Neural progenitor cell (in vitro differentiated cells): Measurements from ENCODE around the gene TBC1D2. TPM values are rescaled to one million over a fixed set of nuclear protein-coding genes. Genes with fewer than 3 reads are reported as not detected.

Experiments used
- DNase-seq: peaks from one replicate; pipeline ENCODE4 v3.0.0-alpha.2; 2016; ENCODE audit warnings: low spot score
- H2AFZ ChIP-seq: fragments of 200-600 bp; sonication (generic); replicated peaks from 2 replicates; pipeline ENCODE4 v1.6.1; 2016; ENCODE audit warnings: antibody characterized with exemption
- H3F3A ChIP-seq: fragments of 200-600 bp; sonication (generic); 2 replicates; pipeline ENCODE4 v1.6.1; 2016; ENCODE audit warnings: antibody characterized with exemption, low read depth
- H3K27ac ChIP-seq: fragments of 200-600 bp; sonication (generic); 2 replicates; pipeline ENCODE4 v1.5.1; 2016; ENCODE audit warnings: mild to moderate bottlenecking
- H3K27me3 ChIP-seq: fragments of 200-600 bp; sonication (generic); 2 replicates; pipeline ENCODE4 v1.6.1; 2016; ENCODE audit warnings: mild to moderate bottlenecking, moderate library complexity
- H3K36me3 ChIP-seq: fragments of 200-600 bp; sonication (generic); 2 replicates; pipeline ENCODE4 v1.5.1; 2016
- H3K4me1 ChIP-seq: fragments of 200-600 bp; sonication (generic); 2 replicates; pipeline ENCODE4 v1.6.1; 2016; ENCODE audit warnings: mixed run types
- H3K4me2 ChIP-seq: fragments of 200-600 bp; sonication (generic); 2 replicates; pipeline ENCODE4 v1.6.1; 2016
- H3K4me3 ChIP-seq: fragments of 200-600 bp; sonication (generic); 2 replicates; pipeline ENCODE4 v1.5.1; 2016
- H3K79me2 ChIP-seq: fragments of 200-600 bp; sonication (generic); 2 replicates; pipeline ENCODE4 v1.6.1; 2016; ENCODE audit warnings: low read depth
- H3K9ac ChIP-seq: fragments of 200-600 bp; sonication (generic); 2 replicates; pipeline ENCODE4 v1.6.1; 2016
- H3K9me3 ChIP-seq: fragments of 200-600 bp; sonication (generic); 2 replicates; pipeline ENCODE4 v1.5.1; 2016; ENCODE audit warnings: low read depth
- H4K20me1 ChIP-seq: fragments of 200-600 bp; sonication (generic); 2 replicates; pipeline ENCODE4 v1.6.1; 2016; ENCODE audit warnings: low read depth
- H3K27ac Mint-ChIP-seq: 3 replicates; pipeline ENCODE4 v1.8.0; 2021; ENCODE audit warnings: mixed read lengths
- H3K27me3 Mint-ChIP-seq: 2 replicates; pipeline ENCODE4 v1.8.0; 2022; ENCODE audit warnings: low read depth, mild to moderate bottlenecking, inconsistent platforms, moderate library complexity, mixed read lengths; ENCODE audit not compliant: insufficient read depth
- H3K36me3 Mint-ChIP-seq: 3 replicates; pipeline ENCODE4 v1.8.0; 2021; ENCODE audit warnings: mixed read lengths
- H3K4me1 Mint-ChIP-seq: 3 replicates; pipeline ENCODE4 v1.8.0; 2021; ENCODE audit warnings: mixed read lengths
- H3K4me3 Mint-ChIP-seq: 3 replicates; pipeline ENCODE4 v1.8.0; 2021; ENCODE audit warnings: mild to moderate bottlenecking, moderate library complexity, mixed read lengths
- H3K9me3 Mint-ChIP-seq: 3 replicates; pipeline ENCODE4 v1.8.0; 2020; ENCODE audit warnings: mixed read lengths
- EZH2 ChIP-seq: fragments of 200-600 bp; sonication (generic); IDR thresholded peaks from 2 replicates; pipeline ENCODE4 v1.6.1; 2017; ENCODE audit warnings: antibody characterized with exemption, mild to moderate bottlenecking, moderate library complexity
- EZH2phosphoT487 ChIP-seq: fragments of 200-600 bp; sonication (generic); IDR thresholded peaks from 2 replicates; pipeline ENCODE4 v1.6.1; 2017; ENCODE audit warnings: antibody characterized with exemption
- total RNA-seq: library from RNA; depleted of rRNA; stranded (reverse); fragments of >200 nt; gene quantifications from 2 replicates; pipeline ENCODE4 v1.2.3, GENCODE V29; 2015; ENCODE audit warnings: low replicate concordance
- TF ChIP-seq, protein P1 (sequence below): fragments of 200-600 bp; sonication (generic); IDR thresholded peaks from 2 replicates; pipeline ENCODE4 v1.5.1; 2017; ENCODE audit warnings: antibody characterized with exemption, mild to moderate bottlenecking

Gene TBC1D2
- total RNA-seq, 1 donor from 2014 or later, result 0.41 TPM

GRCh38 chr9:98280162-98280561 lies 24.7 kb upstream of the TBC1D2 start:
- H3K4me2 ChIP-seq, result no peak overlapping the region
- Mint-ChIP-seq H3K27ac (no peak overlapping the region), H3K36me3 (no peaks in the 10 kb centered on the region), H3K9me3 (no peaks in the 10 kb centered on the region), H3K27me3 (no peaks in the 10 kb centered on the region), H3K4me1 (peaks cover 10% of the 10 kb centered on the region), H3K4me3 (peak overlapping the region; percentile 70)
- H3K27me3 ChIP-seq, result peaks cover 5% of the 10 kb centered on the region
- H3K27ac ChIP-seq, result no peak overlapping the region
- no peak overlapping the region for H3K4me3 ChIP-seq
- TF ChIP-seq, protein P1, sequence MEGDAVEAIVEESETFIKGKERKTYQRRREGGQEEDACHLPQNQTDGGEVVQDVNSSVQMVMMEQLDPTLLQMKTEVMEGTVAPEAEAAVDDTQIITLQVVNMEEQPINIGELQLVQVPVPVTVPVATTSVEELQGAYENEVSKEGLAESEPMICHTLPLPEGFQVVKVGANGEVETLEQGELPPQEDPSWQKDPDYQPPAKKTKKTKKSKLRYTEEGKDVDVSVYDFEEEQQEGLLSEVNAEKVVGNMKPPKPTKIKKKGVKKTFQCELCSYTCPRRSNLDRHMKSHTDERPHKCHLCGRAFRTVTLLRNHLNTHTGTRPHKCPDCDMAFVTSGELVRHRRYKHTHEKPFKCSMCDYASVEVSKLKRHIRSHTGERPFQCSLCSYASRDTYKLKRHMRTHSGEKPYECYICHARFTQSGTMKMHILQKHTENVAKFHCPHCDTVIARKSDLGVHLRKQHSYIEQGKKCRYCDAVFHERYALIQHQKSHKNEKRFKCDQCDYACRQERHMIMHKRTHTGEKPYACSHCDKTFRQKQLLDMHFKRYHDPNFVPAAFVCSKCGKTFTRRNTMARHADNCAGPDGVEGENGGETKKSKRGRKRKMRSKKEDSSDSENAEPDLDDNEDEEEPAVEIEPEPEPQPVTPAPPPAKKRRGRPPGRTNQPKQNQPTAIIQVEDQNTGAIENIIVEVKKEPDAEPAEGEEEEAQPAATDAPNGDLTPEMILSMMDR, result no peak
- TF ChIP-seq EZH2 (no peak), EZH2phosphoT487 (no peak)
- DNase-seq, result no peak
- H4K20me1 ChIP-seq, result no peaks in the 10 kb centered on the region
- no peak overlapping the region for H2AFZ ChIP-seq
- no peaks in the 10 kb centered on the region for H3K36me3 ChIP-seq
- no peaks in the 10 kb centered on the region for H3F3A ChIP-seq
- no peaks in the 10 kb centered on the region for H3K9me3 ChIP-seq
- no peaks in the 10 kb centered on the region for H3K4me1 ChIP-seq
- H3K9ac ChIP-seq, result no peak overlapping the region
- no peaks in the 10 kb centered on the region for H3K79me2 ChIP-seq

GRCh38 chr9:98276907-98277469 lies 21.5 kb upstream of the TBC1D2 start:
- Histone ChIP-seq H3K36me3 (no peaks in the 10 kb centered on the region), H3K27me3 (peaks cover 5% of the 10 kb centered on the region), H3K27ac (no peak overlapping the region), H4K20me1 (no peaks in the 10 kb centered on the region), H3K4me1 (peaks cover 10% of the 10 kb centered on the region), H3K9ac (no peak overlapping the region), H3K4me2 (no peak overlapping the region), H3K9me3 (no peaks in the 10 kb centered on the region), H3K79me2 (no peaks in the 10 kb centered on the region), H3K4me3 (no peak overlapping the region), H3F3A (no peaks in the 10 kb centered on the region), H2AFZ (no peak overlapping the region)
- TF ChIP-seq, protein P1, result no peak
- TF ChIP-seq EZH2phosphoT487 (no peak), EZH2 (no peak)
- Mint-ChIP-seq H3K36me3 (no peaks in the 10 kb centered on the region), H3K4me3 (no peak overlapping the region), H3K9me3 (no peaks in the 10 kb centered on the region), H3K27ac (no peak overlapping the region), H3K4me1 (peaks cover 15% of the 10 kb centered on the region), H3K27me3 (peaks cover 4% of the 10 kb centered on the region)
- no peak for DNase-seq

GRCh38 chr9:98275159-98275558 lies 19.7 kb upstream of the TBC1D2 start:
- H3K27me3 ChIP-seq, result no peaks in the 10 kb centered on the region
- no peak overlapping the region for H3K27ac ChIP-seq
- H3K9me3 ChIP-seq, result no peaks in the 10 kb centered on the region
- no peak for DNase-seq
- H3K27me3 Mint-ChIP-seq, result peaks cover 7% of the 10 kb centered on the region
- H4K20me1 ChIP-seq, result no peaks in the 10 kb centered on the region
- TF ChIP-seq EZH2phosphoT487 (no peak), EZH2 (no peak)
- TF ChIP-seq, protein P1, result no peak
- no peaks in the 10 kb centered on the region for H3K36me3 ChIP-seq
- H3K9ac ChIP-seq, result no peak overlapping the region
- H3F3A ChIP-seq, result no peaks in the 10 kb centered on the region
- no peak overlapping the region for H3K27ac Mint-ChIP-seq
- H3K9me3 Mint-ChIP-seq, result no peaks in the 10 kb centered on the region
- no peaks in the 10 kb centered on the region for H3K36me3 Mint-ChIP-seq
- no peak overlapping the region for H3K4me2 ChIP-seq
- H2AFZ ChIP-seq, result no peak overlapping the region
- H3K4me1 ChIP-seq, result peaks cover 18% of the 10 kb centered on the region
- H3K4me3 Mint-ChIP-seq, result no peak overlapping the region
- no peak overlapping the region for H3K4me3 ChIP-seq
- peaks cover 22% of the 10 kb centered on the region for H3K4me1 Mint-ChIP-seq
- H3K79me2 ChIP-seq, result no peaks in the 10 kb centered on the region
